GM20000 (cell line): ENCODE measurements around the gene IL17REL.

Source experiments
- DNase-seq: peaks from one replicate; pipeline ENCODE4 v3.0.0; 2012; ENCODE audit warnings: low spot score
- TF ChIP-seq, protein P1 (sequence below): IDR thresholded peaks from 2 replicates; pipeline ENCODE4 v1.5.1; 2012; ENCODE audit warnings: mild to moderate bottlenecking, control low read depth; ENCODE audit errors: extremely low read depth, missing control alignments

IL17REL gene

DNA sequence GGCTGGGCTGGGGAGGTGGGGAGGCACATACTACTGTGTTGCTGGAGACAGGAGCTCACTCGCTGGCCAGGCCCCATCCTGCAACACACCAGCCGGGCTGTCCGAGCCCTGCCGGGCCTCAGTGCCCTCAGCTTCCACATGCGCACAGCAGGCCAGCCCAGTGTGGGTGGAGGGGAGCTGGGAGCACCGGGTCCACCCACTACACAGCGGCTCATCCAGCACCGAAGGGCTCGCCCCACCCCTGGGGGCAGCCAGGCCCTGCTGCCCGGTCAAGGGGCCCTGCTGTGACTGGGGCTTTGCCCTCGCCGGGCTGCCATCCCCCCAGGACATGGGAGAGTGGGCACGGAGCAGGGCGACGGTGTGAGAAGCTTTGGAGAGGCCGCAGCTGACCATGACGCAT is 36.3 kb upstream of the IL17REL start:
- TF ChIP-seq, protein P1, sequence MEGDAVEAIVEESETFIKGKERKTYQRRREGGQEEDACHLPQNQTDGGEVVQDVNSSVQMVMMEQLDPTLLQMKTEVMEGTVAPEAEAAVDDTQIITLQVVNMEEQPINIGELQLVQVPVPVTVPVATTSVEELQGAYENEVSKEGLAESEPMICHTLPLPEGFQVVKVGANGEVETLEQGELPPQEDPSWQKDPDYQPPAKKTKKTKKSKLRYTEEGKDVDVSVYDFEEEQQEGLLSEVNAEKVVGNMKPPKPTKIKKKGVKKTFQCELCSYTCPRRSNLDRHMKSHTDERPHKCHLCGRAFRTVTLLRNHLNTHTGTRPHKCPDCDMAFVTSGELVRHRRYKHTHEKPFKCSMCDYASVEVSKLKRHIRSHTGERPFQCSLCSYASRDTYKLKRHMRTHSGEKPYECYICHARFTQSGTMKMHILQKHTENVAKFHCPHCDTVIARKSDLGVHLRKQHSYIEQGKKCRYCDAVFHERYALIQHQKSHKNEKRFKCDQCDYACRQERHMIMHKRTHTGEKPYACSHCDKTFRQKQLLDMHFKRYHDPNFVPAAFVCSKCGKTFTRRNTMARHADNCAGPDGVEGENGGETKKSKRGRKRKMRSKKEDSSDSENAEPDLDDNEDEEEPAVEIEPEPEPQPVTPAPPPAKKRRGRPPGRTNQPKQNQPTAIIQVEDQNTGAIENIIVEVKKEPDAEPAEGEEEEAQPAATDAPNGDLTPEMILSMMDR, result no peak
- no peak for DNase-seq

DNA sequence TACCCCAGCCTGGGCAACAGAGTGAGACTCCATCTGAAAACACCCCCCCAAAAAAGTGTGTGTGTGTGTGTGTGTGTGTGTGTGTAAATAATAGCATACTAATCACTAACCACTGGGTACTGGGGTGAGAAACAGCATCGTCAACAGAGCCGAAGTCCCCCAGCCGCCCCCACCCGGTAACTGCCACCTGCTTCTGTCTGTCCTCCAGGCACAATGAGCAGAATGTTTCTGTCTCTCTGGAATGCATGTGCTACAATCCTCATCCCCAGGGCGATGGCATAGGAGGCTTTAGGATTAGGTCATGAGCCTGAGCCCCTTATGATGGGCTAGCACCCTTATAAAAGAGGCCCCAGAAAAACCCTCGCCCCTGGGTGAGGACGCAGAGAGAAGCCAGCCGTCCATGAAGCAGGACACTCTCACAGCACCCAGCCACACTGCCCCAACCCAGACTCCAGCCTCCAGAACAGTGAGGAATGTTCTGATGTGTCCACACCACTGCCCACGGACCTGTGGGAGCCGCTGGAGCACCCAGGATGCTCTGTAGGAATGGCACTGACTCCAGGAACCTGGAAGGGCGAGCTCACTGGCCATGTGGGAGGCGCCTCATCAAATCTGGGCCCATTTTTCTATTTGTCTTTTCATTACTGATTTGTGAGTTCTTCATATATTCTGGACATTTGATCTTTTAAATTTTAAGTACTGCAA is 35.6 kb upstream of the IL17REL start:
- DNase-seq, result no peak
- TF ChIP-seq, protein P1, result no peak

DNA sequence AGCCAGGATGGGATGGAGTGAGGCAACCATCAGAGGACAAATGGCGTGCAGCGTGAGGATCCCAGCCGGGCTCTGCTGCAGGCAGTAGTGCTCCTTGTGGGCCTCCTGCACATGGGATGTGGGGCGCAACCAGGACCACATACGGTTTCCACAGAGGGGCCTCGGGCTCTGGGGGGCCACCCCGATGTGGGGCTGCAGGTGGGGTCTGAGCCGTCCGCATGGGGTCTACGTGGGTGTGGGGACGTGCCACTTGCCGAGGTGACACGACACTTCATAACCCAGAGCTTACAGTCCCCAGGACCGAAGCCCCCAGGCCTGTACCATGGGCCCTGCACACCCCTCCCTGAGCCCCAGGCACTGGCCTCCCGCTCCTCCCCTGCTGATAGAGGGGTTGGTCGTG is 34.8 kb upstream of the IL17REL start:
- TF ChIP-seq, protein P1, result no peak
- no peak for DNase-seq

DNA sequence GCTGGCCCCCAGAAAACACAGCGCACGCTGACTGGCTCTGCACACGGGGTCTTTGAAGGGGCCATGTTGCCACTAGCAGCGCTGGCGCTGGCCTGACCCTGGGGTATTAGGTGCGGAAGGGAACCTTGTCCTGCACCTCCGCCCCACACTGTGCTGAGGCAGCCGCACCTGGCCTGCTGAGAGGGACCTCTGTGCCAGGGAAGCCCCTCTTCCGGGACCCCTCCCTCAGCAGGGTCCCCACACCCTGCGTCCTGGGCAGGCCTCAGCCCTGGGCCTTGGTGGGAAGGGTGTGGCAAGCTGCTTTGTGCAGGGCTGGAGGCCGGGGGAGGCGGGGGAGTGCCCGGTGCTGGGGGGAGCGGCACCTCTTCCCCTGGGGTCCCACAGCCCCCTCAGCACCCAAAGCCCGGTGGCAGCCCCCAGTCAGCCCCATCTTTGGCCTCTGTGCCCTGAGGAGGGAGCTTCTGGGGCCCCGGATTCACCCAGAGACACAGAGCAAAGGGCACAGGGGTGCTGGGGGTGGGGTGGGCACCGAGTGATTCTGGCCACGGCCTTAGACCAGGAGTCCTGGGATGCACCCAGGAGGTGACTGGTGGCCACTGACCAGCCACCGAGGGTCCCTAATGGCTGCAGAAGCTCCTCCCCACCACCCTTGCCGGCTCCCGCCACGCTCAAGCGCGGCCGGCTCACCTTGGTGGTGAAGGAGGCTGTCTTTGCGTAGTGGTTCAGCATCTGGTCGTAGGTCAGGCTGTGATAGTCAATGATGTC is 34.1 kb upstream of the IL17REL start:
- TF ChIP-seq, protein P1, result no peak
- no peak for DNase-seq

DNA sequence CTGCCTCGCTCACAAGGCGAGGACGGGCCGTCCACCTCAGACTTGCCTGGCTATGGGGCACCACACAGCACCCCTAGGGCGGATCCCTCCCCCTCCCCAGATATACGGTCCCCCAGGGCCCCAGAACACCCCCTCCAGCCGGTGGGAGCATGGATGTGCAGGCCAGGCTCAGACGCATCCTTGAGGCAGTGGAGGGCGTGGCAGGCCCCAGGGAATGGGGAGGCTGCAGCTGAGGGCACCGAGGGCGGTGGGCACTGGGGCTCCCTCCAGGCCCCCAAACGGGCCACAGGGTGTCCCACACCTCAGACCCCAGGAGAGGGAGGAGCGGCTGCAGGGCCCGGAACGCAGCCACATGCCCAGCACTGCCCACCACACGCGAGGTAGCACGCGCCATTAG is 33.5 kb upstream of the IL17REL start:
- TF ChIP-seq, protein P1, result no peak
- DNase-seq, result no peak

DNA sequence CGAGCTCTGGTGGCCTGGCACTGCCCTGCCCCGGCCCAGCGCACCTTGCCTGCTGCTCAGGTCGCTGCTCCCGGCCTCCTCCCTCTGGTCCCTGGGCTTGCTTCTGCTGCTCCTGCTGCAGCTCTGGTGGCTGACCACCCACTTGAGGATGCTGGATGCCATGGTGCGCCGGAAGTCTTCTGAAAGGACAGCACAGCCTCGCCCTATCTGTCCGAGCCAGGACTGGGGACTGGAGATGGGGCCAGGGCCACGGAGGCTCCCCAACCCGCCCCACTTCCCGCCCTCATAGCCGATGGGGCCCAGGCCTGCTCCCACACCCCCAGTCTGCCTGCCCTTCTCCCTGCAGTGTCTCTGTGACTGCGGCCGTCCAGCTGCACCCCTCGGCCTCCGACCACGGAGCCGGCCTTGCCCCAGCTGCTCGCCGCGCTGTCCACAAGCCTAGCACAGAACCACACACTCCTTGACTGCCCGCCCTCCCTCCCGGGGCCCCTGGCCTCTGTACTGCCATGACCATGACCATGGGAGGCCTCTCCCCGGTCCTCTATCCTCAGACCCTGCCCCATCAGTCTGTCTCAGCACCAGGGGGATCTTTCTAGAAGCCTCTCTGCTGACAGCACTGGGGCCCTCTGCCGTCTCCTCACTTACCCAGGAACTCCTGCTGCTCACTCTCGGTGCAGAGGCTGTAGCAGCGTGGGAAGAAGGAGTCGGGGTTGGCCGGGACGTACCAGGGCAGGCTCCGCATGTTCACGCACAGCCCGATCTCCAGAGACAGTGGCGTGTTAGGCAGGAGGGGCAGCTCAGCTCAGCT is 32.9 kb upstream of the IL17REL start:
- TF ChIP-seq, protein P1, result no peak
- DNase-seq, result no peak
